GM12874 (cell line): Measurements from ENCODE around the gene NRCAM.

Experiments used
- CTCF ChIP-seq: IDR thresholded peaks from 2 replicates; pipeline ENCODE4 v1.5.1; 2011; ENCODE audit warnings: low read depth, mild to moderate bottlenecking, control low read depth, low read length, moderate library complexity; ENCODE audit not compliant: insufficient read depth

NRCAM gene

GRCh38 chr7:108118959-108119358 is 337.3 kb downstream of the NRCAM start:
- TF ChIP-seq CTCF, result no peak

GRCh38 chr7:108114117-108114841 is 342.0 kb downstream of the NRCAM start:
- TF ChIP-seq CTCF, result peak; percentile 81

- TF ChIP-seq CTCF, result no peak
Observed at GRCh38 chr7:108112683-108113082, 343.6 kb downstream of the NRCAM start.

GRCh38 chr7:108109221-108109908 is 346.9 kb downstream of the NRCAM start:
- peak; percentile 51 for TF ChIP-seq CTCF

- TF ChIP-seq CTCF, result no peak
Observed at GRCh38 chr7:108108131-108108530, 348.1 kb downstream of the NRCAM start.

- TF ChIP-seq CTCF, result no peak
Observed at GRCh38 chr7:108104324-108104723, 351.9 kb downstream of the NRCAM start.

- TF ChIP-seq CTCF, result no peak
Observed at GRCh38 chr7:108103558-108104298, 352.5 kb downstream of the NRCAM start.
